GM21360 (cell line): ENCODE measurements around the gene TRIM31.

ENCODE experiments used
- ATAC-seq: cut with Tn5 transposase; IDR thresholded peaks from one replicate; pipeline ENCODE4 v1.9.1; 2021; ENCODE audit warnings: mild to moderate bottlenecking, moderate library complexity; ENCODE audit not compliant: unreplicated experiment

Gene TRIM31

GRCh38 chr6:30055513-30055912 is 57.4 kb downstream of the TRIM31 start:
- no peak for ATAC-seq

GRCh38 chr6:30053682-30054081 is 59.2 kb downstream of the TRIM31 start:
- ATAC-seq, result no peak
